SK-N-SH (cell line): ENCODE results near the gene KLHL26. TPM values are rescaled to one million over a fixed set of nuclear protein-coding genes. Genes with fewer than 3 reads are reported as not detected.

Source experiments
- CTCF ChIA-PET: fragments of 300-600, 350-600 bp; formaldehyde crosslinking; extraction: SDS; loops from one replicate; lab custom pipeline; 2021; lab: Yijun Ruan, JAX
- POLR2A ChIA-PET: fragments of 350-600 bp; sonication (Branson Sonifier 250); formaldehyde crosslinking; extraction: SDS; loops from one replicate; lab custom pipeline; 2020; ENCODE audit warnings: antibody characterized with exemption, inconsistent platforms; lab: Yijun Ruan, JAX
- DNase-seq: peaks from one replicate; pipeline ENCODE4 v3.0.0; 2012
- H2AFZ ChIP-seq: fragments of 200-600 bp; sonication (generic); 2 replicates; pipeline ENCODE4 v1.8.1; 2016; ENCODE audit warnings: antibody characterized with exemption, mild to moderate bottlenecking, low read depth
- H3F3A ChIP-seq: fragments of 200-600 bp; sonication (generic); replicated peaks from 2 replicates; pipeline ENCODE3; 2016; ENCODE audit warnings: antibody characterized with exemption, mild to moderate bottlenecking; ENCODE audit not compliant: insufficient read depth
- H3K27ac ChIP-seq, 2 experiments: fragments of 200-500 bp in 1 of 2; fragments of 200-600 bp in 1 of 2; sonication (Bioruptor generic) in 1 of 2; sonication (generic), shearing (Covaris generic) in 1 of 2; 2 replicates each; pipeline versions ENCODE4 v1.5.1 to v1.6.1; 2014 to 2016; ENCODE audit warnings: low read depth in 2 of 2, inconsistent platforms in 1 of 2, low read length in 1 of 2, mild to moderate bottlenecking in 1 of 2, mixed read lengths in 1 of 2
- H3K27me3 ChIP-seq: fragments of 200-600 bp; sonication (generic), shearing (Covaris generic); 2 replicates; pipeline ENCODE4 v1.6.1; 2016; ENCODE audit warnings: mixed run types; ENCODE audit not compliant: insufficient read depth
- H3K36me3 ChIP-seq, 2 experiments: fragments of 200-500 bp in 1 of 2; fragments of 200-600 bp in 1 of 2; sonication (Bioruptor generic) in 1 of 2; sonication (generic) in 1 of 2; replicated peaks in 1 of 2; 2 replicates each; pipeline versions ENCODE3 to v1.5.1; 2014 to 2016; ENCODE audit warnings: low read length in 1 of 2, mild to moderate bottlenecking in 1 of 2; ENCODE audit not compliant: insufficient read depth in 2 of 2, control insufficient read depth in 1 of 2
- H3K4me1 ChIP-seq, 2 experiments: fragments of 200-500 bp in 1 of 2; fragments of 200-600 bp in 1 of 2; sonication (Bioruptor generic) in 1 of 2; sonication (generic), shearing (Covaris generic) in 1 of 2; 2 replicates each; pipeline versions ENCODE4 v1.5.1 to v1.6.1; 2014 to 2016; ENCODE audit warnings: low read depth in 1 of 2, low read length in 1 of 2, mixed run types in 1 of 2; ENCODE audit not compliant: insufficient read depth in 2 of 2, control insufficient read depth in 1 of 2
- H3K4me2 ChIP-seq: fragments of 200-600 bp; sonication (generic), shearing (Covaris generic); 2 replicates; pipeline ENCODE4 v1.6.1; 2017; ENCODE audit warnings: mixed run types
- H3K4me3 ChIP-seq, 2 experiments: fragments of 200-500 bp in 1 of 2; fragments of 200-600 bp in 1 of 2; sonication (Bioruptor generic) in 1 of 2; sonication (generic), shearing (Covaris generic) in 1 of 2; 2 replicates each; pipeline versions ENCODE4 v1.5.1 to v1.8.1; 2014 to 2016; ENCODE audit warnings: low read depth in 2 of 2, inconsistent platforms in 1 of 2, low read length in 1 of 2, mild to moderate bottlenecking in 1 of 2, mixed read lengths in 1 of 2, moderate library complexity in 1 of 2
- H3K79me2 ChIP-seq: fragments of 200-600 bp; sonication (generic); 2 replicates; pipeline ENCODE4 v1.8.1; 2017; ENCODE audit warnings: mild to moderate bottlenecking; ENCODE audit not compliant: insufficient read depth
- H3K9ac ChIP-seq: fragments of 200-600 bp; sonication (generic); 2 replicates; pipeline ENCODE4 v1.6.1; 2017; ENCODE audit warnings: mixed run types
- H3K9me2 ChIP-seq: fragments of 200-600 bp; sonication (generic); 2 replicates; pipeline ENCODE4 v1.6.1; 2017; ENCODE audit warnings: mixed run types
- H3K9me3 ChIP-seq: fragments of 200-600 bp; sonication (generic); 2 replicates; pipeline ENCODE4 v1.6.1; 2017; ENCODE audit warnings: mixed run types, mild to moderate bottlenecking, moderate library complexity
- H4K20me1 ChIP-seq: fragments of 200-600 bp; sonication (generic); 2 replicates; pipeline ENCODE4 v1.6.1; 2017; ENCODE audit warnings: mild to moderate bottlenecking, mixed run types; ENCODE audit not compliant: insufficient read depth
- CHD2 ChIP-seq: fragments of 150-350 bp; IDR thresholded peaks from 2 replicates; pipeline ENCODE4 v1.6.1; 2018; ENCODE audit warnings: low read length; ENCODE audit not compliant: partially characterized antibody
- ELF1 ChIP-seq: IDR thresholded peaks from 2 replicates; pipeline ENCODE4 v1.4.0; 2012
- EP300 ChIP-seq, 2 experiments: IDR thresholded peaks; 2 replicates each; pipeline versions ENCODE4 v1.4.0 to v1.6.1; 2012; ENCODE audit warnings: borderline replicate concordance in 1 of 2, low read depth in 1 of 2, low read length in 1 of 2
- EZH2phosphoT487 ChIP-seq: fragments of 200-600 bp; sonication (generic); IDR thresholded peaks from 2 replicates; pipeline ENCODE4 v1.6.1; 2017; ENCODE audit warnings: low read depth, mixed run types, mild to moderate bottlenecking, antibody characterized with exemption, moderate library complexity, borderline replicate concordance
- FOSL2 ChIP-seq: IDR thresholded peaks from 2 replicates; pipeline ENCODE4 v1.4.0; 2012; ENCODE audit warnings: low read depth, mild to moderate bottlenecking, moderate library complexity, borderline replicate concordance
- NFIC ChIP-seq: IDR thresholded peaks from 2 replicates; pipeline ENCODE4 v1.4.0; 2012; ENCODE audit warnings: borderline replicate concordance
- NRF1 ChIP-seq: IDR thresholded peaks from 2 replicates; pipeline ENCODE4 v1.6.1; 2012; ENCODE audit warnings: low read depth, mild to moderate bottlenecking, low read length
- RFX5 ChIP-seq: IDR thresholded peaks from 2 replicates; pipeline ENCODE4 v1.6.1; 2012; ENCODE audit warnings: mild to moderate bottlenecking, improper control_type of control experiment, low read length
- RXRA ChIP-seq: IDR thresholded peaks from 2 replicates; pipeline ENCODE4 v1.4.0; 2012; ENCODE audit warnings: low read depth, mild to moderate bottlenecking, borderline replicate concordance
- SIN3A ChIP-seq: IDR thresholded peaks from 2 replicates; pipeline ENCODE4 v1.6.1; 2012; ENCODE audit warnings: low read depth, mild to moderate bottlenecking, low read length, moderate library complexity, borderline replicate concordance
- SMC3 ChIP-seq: IDR thresholded peaks from 2 replicates; pipeline ENCODE4 v1.6.1; 2012; ENCODE audit warnings: low read depth, low read length, improper control_type of control experiment
- TAF1 ChIP-seq: IDR thresholded peaks from 2 replicates; pipeline ENCODE4 v1.6.1; 2012; ENCODE audit warnings: low read depth, mild to moderate bottlenecking, low read length, moderate library complexity, borderline replicate concordance
- WGBS: methylation state at CpG from one replicate; pipeline ENCODE4 v1.1.6; 2017; ENCODE audit warnings: low lambda C conversion rate; 5-methylcytosine and 5-hydroxymethylcytosine counted together
- polyA plus RNA-seq, 3 experiments: library from polyadenylated mRNA; depleted of rRNA; stranded (reverse); fragments of >200 nt; gene quantifications; 2 replicates each; pipeline ENCODE4 v1.2.3, GENCODE V29; 2012
- TF ChIP-seq, protein P1 (sequence below): IDR thresholded peaks from 2 replicates; pipeline ENCODE4; 2012
- TF ChIP-seq, protein P2 (sequence below): IDR thresholded peaks from 2 replicates; pipeline ENCODE4 v1.6.1; 2012; ENCODE audit warnings: mild to moderate bottlenecking, low read depth, low read length, moderate library complexity
- TF ChIP-seq, protein P3 (sequence below): IDR thresholded peaks from 2 replicates; pipeline ENCODE4 v1.4.0; 2012; ENCODE audit warnings: low read depth

The KLHL26 gene
- polyA plus RNA-seq, 1 of the 3 experiments (the other 2 are of a cell fraction), result 4.6 TPM

DNA sequence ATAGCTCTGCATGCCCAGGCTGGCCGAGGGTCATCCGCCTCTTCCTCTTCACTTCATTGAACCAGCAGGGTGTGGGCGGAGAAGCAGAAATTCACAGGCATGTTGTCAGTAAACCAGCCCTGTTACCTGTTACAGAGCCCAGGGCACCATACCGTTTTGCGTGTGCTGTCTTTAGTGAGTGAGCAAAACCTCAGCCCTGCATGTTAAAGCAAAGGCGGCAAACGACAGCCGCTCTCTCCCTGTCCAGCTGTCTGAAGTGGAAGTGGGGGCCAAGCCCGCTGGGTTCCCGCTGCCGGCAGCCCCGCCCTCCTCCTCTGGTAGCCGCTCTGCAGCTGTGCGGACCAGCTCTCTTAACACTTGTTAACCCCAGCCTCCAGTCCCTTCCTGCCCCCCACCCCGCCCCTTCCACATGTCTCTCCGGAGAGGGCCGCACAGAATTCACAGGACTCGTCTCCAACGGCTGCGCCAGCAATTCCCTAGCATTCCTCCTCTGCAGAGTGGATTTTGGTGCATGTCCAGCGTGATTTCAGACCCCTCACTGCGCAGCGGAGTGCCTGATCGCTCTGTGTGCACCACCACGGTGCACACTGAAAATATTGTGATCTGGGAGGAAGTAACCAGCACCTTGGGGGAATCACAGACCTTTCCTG, 12.7 kb downstream of the KLHL26 start:
- 0 out of 2 replicates have a peak, but pooled peaks cover 3% of the 10 kb centered on the region for H4K20me1 ChIP-seq
- H3K9me2 ChIP-seq, result no peaks in the 10 kb centered on the region
- CTCF ChIA-PET, result interaction anchor here (0.6 kb wide), 1 partner anchor 24 kb away, joined by 4 read pairs; no protein-coding TSS in a partner anchor
- TF ChIP-seq FOSL2 (no peak), RXRA (no peak), NFIC (no peak), SMC3 (no peak), SIN3A (no peak), RFX5 (no peak), CHD2 (no peak), NRF1 (no peak), EZH2phosphoT487 (no peak)
- TF ChIP-seq, protein P1, sequence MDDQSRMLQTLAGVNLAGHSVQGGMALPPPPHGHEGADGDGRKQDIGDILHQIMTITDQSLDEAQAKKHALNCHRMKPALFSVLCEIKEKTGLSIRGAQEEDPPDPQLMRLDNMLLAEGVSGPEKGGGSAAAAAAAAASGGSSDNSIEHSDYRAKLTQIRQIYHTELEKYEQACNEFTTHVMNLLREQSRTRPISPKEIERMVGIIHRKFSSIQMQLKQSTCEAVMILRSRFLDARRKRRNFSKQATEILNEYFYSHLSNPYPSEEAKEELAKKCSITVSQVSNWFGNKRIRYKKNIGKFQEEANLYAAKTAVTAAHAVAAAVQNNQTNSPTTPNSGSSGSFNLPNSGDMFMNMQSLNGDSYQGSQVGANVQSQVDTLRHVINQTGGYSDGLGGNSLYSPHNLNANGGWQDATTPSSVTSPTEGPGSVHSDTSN, result no peak
- TF ChIP-seq, protein P2, sequence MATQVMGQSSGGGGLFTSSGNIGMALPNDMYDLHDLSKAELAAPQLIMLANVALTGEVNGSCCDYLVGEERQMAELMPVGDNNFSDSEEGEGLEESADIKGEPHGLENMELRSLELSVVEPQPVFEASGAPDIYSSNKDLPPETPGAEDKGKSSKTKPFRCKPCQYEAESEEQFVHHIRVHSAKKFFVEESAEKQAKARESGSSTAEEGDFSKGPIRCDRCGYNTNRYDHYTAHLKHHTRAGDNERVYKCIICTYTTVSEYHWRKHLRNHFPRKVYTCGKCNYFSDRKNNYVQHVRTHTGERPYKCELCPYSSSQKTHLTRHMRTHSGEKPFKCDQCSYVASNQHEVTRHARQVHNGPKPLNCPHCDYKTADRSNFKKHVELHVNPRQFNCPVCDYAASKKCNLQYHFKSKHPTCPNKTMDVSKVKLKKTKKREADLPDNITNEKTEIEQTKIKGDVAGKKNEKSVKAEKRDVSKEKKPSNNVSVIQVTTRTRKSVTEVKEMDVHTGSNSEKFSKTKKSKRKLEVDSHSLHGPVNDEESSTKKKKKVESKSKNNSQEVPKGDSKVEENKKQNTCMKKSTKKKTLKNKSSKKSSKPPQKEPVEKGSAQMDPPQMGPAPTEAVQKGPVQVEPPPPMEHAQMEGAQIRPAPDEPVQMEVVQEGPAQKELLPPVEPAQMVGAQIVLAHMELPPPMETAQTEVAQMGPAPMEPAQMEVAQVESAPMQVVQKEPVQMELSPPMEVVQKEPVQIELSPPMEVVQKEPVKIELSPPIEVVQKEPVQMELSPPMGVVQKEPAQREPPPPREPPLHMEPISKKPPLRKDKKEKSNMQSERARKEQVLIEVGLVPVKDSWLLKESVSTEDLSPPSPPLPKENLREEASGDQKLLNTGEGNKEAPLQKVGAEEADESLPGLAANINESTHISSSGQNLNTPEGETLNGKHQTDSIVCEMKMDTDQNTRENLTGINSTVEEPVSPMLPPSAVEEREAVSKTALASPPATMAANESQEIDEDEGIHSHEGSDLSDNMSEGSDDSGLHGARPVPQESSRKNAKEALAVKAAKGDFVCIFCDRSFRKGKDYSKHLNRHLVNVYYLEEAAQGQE, result no peak
- no peak for DNase-seq
- H3F3A ChIP-seq, result no peaks in the 10 kb centered on the region
- H2AFZ ChIP-seq, result no peak overlapping the region
- H3K79me2 ChIP-seq, result peaks cover 8% of the 10 kb centered on the region; the same call in 1 of the 2 replicates
- no peak overlapping the region for H3K9ac ChIP-seq
- no peak overlapping the region for H3K4me3 ChIP-seq
- H3K27ac ChIP-seq, result no peak overlapping the region
- H3K9me3 ChIP-seq, result no peaks in the 10 kb centered on the region
- no peaks in the 10 kb centered on the region for H3K36me3 ChIP-seq
- whole genome bisulfite sequencing, result 87% methylated on average over 22 of the region's 25 CpGs
- POLR2A ChIA-PET, result no interaction called here
- no peaks in the 10 kb centered on the region for H3K27me3 ChIP-seq
- no peak overlapping the region for H3K4me2 ChIP-seq
- H3K4me1 ChIP-seq, result peaks cover 0 to 6% of the 10 kb centered on the region in 2 experiments; a peak in 1 of 4 replicates

DNA sequence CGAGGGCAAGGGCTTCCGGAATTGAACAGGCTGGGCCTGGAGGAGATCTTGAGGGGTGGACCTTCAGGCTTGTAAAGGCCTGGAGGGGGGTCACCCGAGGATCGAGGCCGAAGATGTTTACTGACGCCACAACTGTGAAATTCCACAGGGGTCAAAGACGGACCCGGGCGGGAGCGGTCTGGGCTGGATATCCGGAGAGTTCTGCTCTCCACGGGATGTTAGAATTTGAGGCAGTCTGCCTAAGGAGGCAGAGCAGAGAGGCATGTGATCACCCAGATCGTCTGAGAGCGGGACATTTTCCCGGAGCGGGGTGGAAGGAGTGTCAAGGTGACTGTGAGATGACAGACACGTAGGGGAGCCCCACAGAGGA, 13.2 kb downstream of the KLHL26 start:
- no peak for TF ChIP-seq TAF1
- TF ChIP-seq ELF1, result no peak
- TF ChIP-seq, protein P3, sequence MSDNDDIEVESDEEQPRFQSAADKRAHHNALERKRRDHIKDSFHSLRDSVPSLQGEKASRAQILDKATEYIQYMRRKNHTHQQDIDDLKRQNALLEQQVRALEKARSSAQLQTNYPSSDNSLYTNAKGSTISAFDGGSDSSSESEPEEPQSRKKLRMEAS, result no peak
- TF ChIP-seq EP300 (IDR thresholded peaks at IDR 0.05; ENCODE audit: borderline replicate concordance in 1 of 2, low read depth in 1 of 2, low read length in 1 of 2), result no peak
- TF ChIP-seq, protein P1, result no peak
- TF ChIP-seq CHD2, result no peak
- TF ChIP-seq NFIC, result no peak
- 0 out of 2 replicates have a peak, but pooled peaks cover 3% of the 10 kb centered on the region for H4K20me1 ChIP-seq
- ChIA-PET POLR2A (no interaction called here), CTCF (no interaction called here)
- peaks cover 5% of the 10 kb centered on the region; the same call in 1 of the 2 replicates for H3K79me2 ChIP-seq
- WGBS, result 90% methylated on average over 13 of the region's 17 CpGs
- H3K4me1 ChIP-seq, result peaks cover 0 to 6% of the 10 kb centered on the region in 2 experiments; a peak in 1 of 4 replicates
- no peaks in the 10 kb centered on the region for H3K27me3 ChIP-seq
- H3K4me3 ChIP-seq, result no peak overlapping the region
- no peak overlapping the region for H3K27ac ChIP-seq
- H3F3A ChIP-seq, result no peaks in the 10 kb centered on the region
- DNase-seq, result no peak
- no peaks in the 10 kb centered on the region for H3K9me2 ChIP-seq
- no peaks in the 10 kb centered on the region for H3K36me3 ChIP-seq
- H3K9me3 ChIP-seq, result no peaks in the 10 kb centered on the region
- no peak overlapping the region for H3K9ac ChIP-seq
- no peak overlapping the region for H3K4me2 ChIP-seq
- no peak overlapping the region for H2AFZ ChIP-seq
